IMR-90 (cell line): ENCODE results near the gene SLC9A9. TPM values are rescaled to one million over a fixed set of nuclear protein-coding genes. Genes with fewer than 3 reads are reported as not detected.

ENCODE experiments used
- ATAC-seq: fragments of 200-7000 bp; cut with Tn5 transposase; 2 replicates; pipeline ENCODE4 v1.9.1; 2020; ENCODE audit warnings: low read depth, mild to moderate bottlenecking, moderate library complexity
- BruUV-seq: library from RNA; stranded (reverse); fragments of 400-500 nt; replicated peaks from 2 replicates; lab custom pipeline; 2021; lab: Mats Ljungman, UMichigan
- CTCF ChIA-PET: fragments of 300-600 bp; formaldehyde crosslinking; extraction: SDS; loops from one replicate; lab custom pipeline; 2021; ENCODE audit warnings: antibody characterized with exemption; lab: Yijun Ruan, JAX
- POLR2A ChIA-PET: fragments of 300-600 bp; sonication (Branson Sonifier 250); formaldehyde crosslinking; loops from one replicate; lab custom pipeline; 2022; ENCODE audit warnings: antibody characterized with exemption; ENCODE audit not compliant: unreplicated experiment; lab: Charles Lee
- DNase-seq: peaks from one replicate; pipeline ENCODE4 v3.0.0; 2013
- H2AFZ ChIP-seq: replicated peaks from 2 replicates; pipeline ENCODE3; 2013; ENCODE audit warnings: low read length, mild to moderate bottlenecking; ENCODE audit not compliant: poor library complexity
- H2AK5ac ChIP-seq: 2 replicates; pipeline ENCODE4 v1.6.1; 2013; ENCODE audit warnings: low read depth, low read length, inconsistent platforms
- H2AK9ac ChIP-seq: replicated peaks from 2 replicates; pipeline ENCODE3; 2013; ENCODE audit warnings: mild to moderate bottlenecking, low read depth, low read length, moderate library complexity; ENCODE audit not compliant: poor library complexity
- H2BK120ac ChIP-seq: 2 replicates; pipeline ENCODE4 v1.6.1; 2013; ENCODE audit warnings: low read depth, low read length, inconsistent platforms
- H2BK15ac ChIP-seq: 3 replicates; pipeline ENCODE4 v1.6.1; 2013; ENCODE audit warnings: low read depth, low read length, inconsistent platforms
- H2BK20ac ChIP-seq: 2 replicates; pipeline ENCODE4 v1.6.1; 2013; ENCODE audit warnings: low read depth, mild to moderate bottlenecking, inconsistent platforms, low read length, moderate library complexity
- H2BK5ac ChIP-seq: 2 replicates; pipeline ENCODE4 v1.6.1; 2013; ENCODE audit warnings: mild to moderate bottlenecking, low read depth, low read length, inconsistent platforms; ENCODE audit not compliant: poor library complexity, severe bottlenecking
- H3K14ac ChIP-seq: replicated peaks from 2 replicates; pipeline ENCODE4 v1.6.1; 2013; ENCODE audit warnings: low read depth, low read length, inconsistent platforms
- H3K18ac ChIP-seq: 2 replicates; pipeline ENCODE4 v1.6.1; 2013; ENCODE audit warnings: low read depth, low read length, control low read depth
- H3K23ac ChIP-seq: 2 replicates; pipeline ENCODE4 v1.6.1; 2013; ENCODE audit warnings: low read depth, low read length, inconsistent platforms
- H3K27ac ChIP-seq: 2 replicates; pipeline ENCODE4 v1.5.1; 2013; ENCODE audit warnings: mild to moderate bottlenecking, control low read depth, low read length; ENCODE audit not compliant: insufficient read depth
- H3K27me3 ChIP-seq: 2 replicates; pipeline ENCODE4 v1.6.1; 2013; ENCODE audit warnings: low read length; ENCODE audit not compliant: control insufficient read depth, insufficient read depth
- H3K36me3 ChIP-seq: 2 replicates; pipeline ENCODE4 v1.6.1; 2013; ENCODE audit warnings: low read length, mixed read lengths; ENCODE audit not compliant: control insufficient read depth, insufficient read depth
- H3K4ac ChIP-seq: 2 replicates; pipeline ENCODE4 v1.6.1; 2013; ENCODE audit warnings: low read depth, low read length, inconsistent platforms
- H3K4me1 ChIP-seq: 2 replicates; pipeline ENCODE4 v1.6.1; 2013; ENCODE audit warnings: low read length, mixed read lengths; ENCODE audit not compliant: control insufficient read depth, insufficient read depth
- H3K4me2 ChIP-seq: 2 replicates; pipeline ENCODE4 v1.6.1; 2013; ENCODE audit warnings: low read depth, mild to moderate bottlenecking, control low read depth, low read length, moderate library complexity
- H3K4me3 ChIP-seq: 2 replicates; pipeline ENCODE4 v1.5.1; 2013; ENCODE audit warnings: low read depth, mild to moderate bottlenecking, control low read depth, low read length, moderate library complexity; ENCODE audit not compliant: insufficient read depth
- H3K56ac ChIP-seq: 2 replicates; pipeline ENCODE4 v1.6.1; 2013; ENCODE audit warnings: low read length, inconsistent platforms; ENCODE audit not compliant: insufficient read depth; ENCODE audit errors: extremely low read depth
- H3K79me1 ChIP-seq, 2 experiments: 2 replicates each; pipeline ENCODE4 v1.6.1; 2013; ENCODE audit warnings: low read length in 2 of 2, inconsistent platforms in 1 of 2, low read depth in 1 of 2
- H3K9ac ChIP-seq: 2 replicates; pipeline ENCODE4 v1.6.1; 2013; ENCODE audit warnings: low read depth, low read length, control low read depth
- H3K9me1 ChIP-seq: 2 replicates; pipeline ENCODE4 v1.6.1; 2013; ENCODE audit warnings: low read length, inconsistent platforms; ENCODE audit not compliant: insufficient read depth
- H3K9me3 ChIP-seq: 2 replicates; pipeline ENCODE4 v1.6.1; 2013; ENCODE audit warnings: low read length; ENCODE audit not compliant: control insufficient read depth, insufficient read depth
- H4K20me1 ChIP-seq: 2 replicates; pipeline ENCODE4 v1.6.1; 2013; ENCODE audit warnings: low read length, inconsistent platforms; ENCODE audit not compliant: insufficient read depth
- H4K5ac ChIP-seq: 2 replicates; pipeline ENCODE4 v1.6.1; 2013; ENCODE audit warnings: mild to moderate bottlenecking, low read depth, low read length, control low read depth
- H4K8ac ChIP-seq, 2 experiments: 2 replicates each; pipeline ENCODE4 v1.6.1; 2013; ENCODE audit warnings: low read depth in 2 of 2, low read length in 2 of 2, control low read depth in 1 of 2, inconsistent platforms in 1 of 2
- H4K91ac ChIP-seq: 2 replicates; pipeline ENCODE4 v1.6.1; 2013; ENCODE audit warnings: low read depth, low read length, inconsistent platforms; ENCODE audit not compliant: insufficient read depth
- FOS ChIP-seq: fragments of 150-350 bp; IDR thresholded peaks from 2 replicates; pipeline ENCODE4 v1.6.1; 2016; ENCODE audit warnings: low read depth, low read length
- MAZ ChIP-seq: IDR thresholded peaks from 2 replicates; pipeline ENCODE4 v1.6.1; 2012; ENCODE audit warnings: low read depth, mild to moderate bottlenecking, low read length, improper control_type of control experiment, moderate library complexity, borderline replicate concordance
- WGBS, 2 experiments: methylation state at CpG; one replicate each; pipeline versions ENCODE4 v1.1.5 to v1.1.7; 2013; ENCODE audit warnings: missing lambda C conversion rate in 2 of 2; ENCODE audit not compliant: insufficient read length in 1 of 2; ENCODE audit errors: extremely low coverage in 2 of 2; 5-methylcytosine and 5-hydroxymethylcytosine counted together
- dilution Hi-C: fragments of 300-500 bp; cut with HindIII; formaldehyde crosslinking; loops from one replicate; pipeline ENCODE4 v1.14.3; 2018; ENCODE audit warnings: low sequenced_read_pairs; ENCODE audit not compliant: unreplicated experiment
- in situ Hi-C: fragments of 300-500 bp; cut with MboI; formaldehyde crosslinking; loops from 3 replicates; pipeline ENCODE4 v1.14.3; 2019; ENCODE audit warnings: low sequenced_read_pairs, inconsistent platforms, mixed read lengths
- intact Hi-C: fragments of 100-400 bp; cut with micrococcal nuclease; formaldehyde crosslinking; loops from 2 replicates; pipeline ENCODE4 v1.10.0; 2022
- polyA plus RNA-seq, 3 experiments: library from polyadenylated mRNA; depleted of rRNA; stranded (reverse); fragments of >200 nt; gene quantifications; 2 replicates each; pipeline ENCODE4 v1.2.3, GENCODE V29; 2012; ENCODE audit warnings: low replicate concordance in 1 of 3
- total RNA-seq: library from RNA; depleted of rRNA; stranded (reverse); fragments of >200 nt; gene quantifications from 2 replicates; pipeline ENCODE4 v1.2.3, GENCODE V29; 2012

Gene SLC9A9
- total and polyA plus RNA-seq, 2 of the 4 experiments (the other 2 are of a cell fraction), result 1.4 to 2.3 TPM

DNA sequence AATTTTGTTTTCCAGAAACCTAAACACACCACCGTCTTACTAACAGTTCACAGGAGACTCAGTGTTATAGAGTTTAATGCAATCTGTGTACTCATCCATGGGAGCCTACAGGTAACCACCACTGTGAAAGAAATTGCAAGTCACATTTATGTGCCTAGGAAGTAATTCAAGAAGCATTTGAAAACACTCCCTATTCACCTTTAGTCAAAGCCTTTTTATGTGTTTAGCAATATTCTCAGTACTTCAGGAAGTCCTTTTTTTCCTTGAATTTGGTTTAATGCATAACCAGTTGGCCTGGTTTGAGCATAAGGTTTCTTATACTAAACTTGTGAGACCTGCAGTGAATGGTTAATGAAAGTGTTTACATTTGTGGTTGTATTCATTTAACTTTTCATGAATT lies 382.6 kb downstream of the SLC9A9 start:
- CTCF ChIA-PET, result no interaction called here
- Histone ChIP-seq H4K20me1 (no peaks in the 10 kb centered on the region), H4K8ac (no peak overlapping the region), H2BK15ac (no peak overlapping the region), H3K18ac (no peak overlapping the region), H2AK5ac (no peak overlapping the region), H3K56ac (no peak overlapping the region), H3K4me3 (no peak overlapping the region), H3K14ac (no peak overlapping the region), H3K4me1 (no peaks in the 10 kb centered on the region), H3K36me3 (no peaks in the 10 kb centered on the region), H3K27ac (no peak overlapping the region), H3K9me3 (no peaks in the 10 kb centered on the region), H2BK20ac (no peak overlapping the region), H3K9me1 (no peaks in the 10 kb centered on the region), H3K9ac (no peak overlapping the region), H2BK120ac (no peak overlapping the region), H3K4me2 (no peak overlapping the region), H3K23ac (no peak overlapping the region), H3K4ac (no peak overlapping the region), H2BK5ac (no peak overlapping the region), H4K91ac (no peak overlapping the region), H2AFZ (no peak overlapping the region), H4K5ac (no peak overlapping the region), H2AK9ac (no peak overlapping the region), H3K79me1 (no peaks in the 10 kb centered on the region), H3K27me3 (no peaks in the 10 kb centered on the region)
- BruUV-seq, result no TSS peak
- no peak for TF ChIP-seq MAZ
- TF ChIP-seq FOS, result no peak
- ATAC-seq, result no peak
- POLR2A ChIA-PET, result no interaction called here
- intact Hi-C loops (no loop called here), in situ Hi-C loops (no loop called here), dilution Hi-C loops (no loop called here)
- WGBS, 2 experiments, result no CpG with 5 or more reads among the region's 1 CpG
- DNase-seq, result no peak
